HG03135 (cell line): ENCODE measurements around the gene SH2B3.

Source experiments
- ATAC-seq: cut with Tn5 transposase; IDR thresholded peaks from one replicate; pipeline ENCODE4 v1.9.1; 2021; ENCODE audit warnings: mild to moderate bottlenecking, moderate library complexity; ENCODE audit not compliant: unreplicated experiment

Gene SH2B3

GRCh38 chr12:111442301-111443045 is 36.8 kb downstream of the SH2B3 start:
- no peak for ATAC-seq

- ATAC-seq: no peak
Measured at GRCh38 chr12:111443086-111443485, 37.4 kb downstream of the SH2B3 start.

GRCh38 chr12:111443586-111443985 is 37.9 kb downstream of the SH2B3 start:
- no peak for ATAC-seq

GRCh38 chr12:111444314-111444924 is 38.7 kb downstream of the SH2B3 start:
- ATAC-seq: peak; percentile 38

- ATAC-seq: peak; percentile 90
Measured at GRCh38 chr12:111444925-111445725, 39.4 kb downstream of the SH2B3 start.

GRCh38 chr12:111445726-111446581 is 40.2 kb downstream of the SH2B3 start:
- ATAC-seq: no peak

GRCh38 chr12:111446631-111447570 is 41.2 kb downstream of the SH2B3 start:
- no peak for ATAC-seq

GRCh38 chr12:111447571-111448265 is 42.0 kb downstream of the SH2B3 start:
- no peak for ATAC-seq

GRCh38 chr12:111448266-111448830 is 42.6 kb downstream of the SH2B3 start:
- ATAC-seq: no peak

GRCh38 chr12:111448846-111449790 is 43.4 kb downstream of the SH2B3 start:
- no peak for ATAC-seq

- ATAC-seq: no peak
Measured at GRCh38 chr12:111450676-111451075, 45.0 kb downstream of the SH2B3 start.

GRCh38 chr12:111451232-111451631 is 45.5 kb downstream of the SH2B3 start:
- ATAC-seq: no peak

GRCh38 chr12:111451649-111452129 is 46.0 kb downstream of the SH2B3 start:
- ATAC-seq: no peak

GRCh38 chr12:111453071-111453989 is 47.6 kb downstream of the SH2B3 start:
- ATAC-seq: no peak

GRCh38 chr12:111454311-111454710 is 48.6 kb downstream of the SH2B3 start:
- ATAC-seq: no peak

- no peak for ATAC-seq
Measured at GRCh38 chr12:111454716-111455447, 49.2 kb downstream of the SH2B3 start.
